ENCODE measurements around the gene GDPD3. TPM values are rescaled to one million over a fixed set of nuclear protein-coding genes. Genes with fewer than 3 reads are reported as not detected.

GDPD3 gene
- total and polyA plus RNA-seq, 9 of the 15 experiments (the other 6 are each of a cell fraction or from before 2014, with no cell fraction given): 0.47 to 3.9 (median 1.1) TPM

DNA sequence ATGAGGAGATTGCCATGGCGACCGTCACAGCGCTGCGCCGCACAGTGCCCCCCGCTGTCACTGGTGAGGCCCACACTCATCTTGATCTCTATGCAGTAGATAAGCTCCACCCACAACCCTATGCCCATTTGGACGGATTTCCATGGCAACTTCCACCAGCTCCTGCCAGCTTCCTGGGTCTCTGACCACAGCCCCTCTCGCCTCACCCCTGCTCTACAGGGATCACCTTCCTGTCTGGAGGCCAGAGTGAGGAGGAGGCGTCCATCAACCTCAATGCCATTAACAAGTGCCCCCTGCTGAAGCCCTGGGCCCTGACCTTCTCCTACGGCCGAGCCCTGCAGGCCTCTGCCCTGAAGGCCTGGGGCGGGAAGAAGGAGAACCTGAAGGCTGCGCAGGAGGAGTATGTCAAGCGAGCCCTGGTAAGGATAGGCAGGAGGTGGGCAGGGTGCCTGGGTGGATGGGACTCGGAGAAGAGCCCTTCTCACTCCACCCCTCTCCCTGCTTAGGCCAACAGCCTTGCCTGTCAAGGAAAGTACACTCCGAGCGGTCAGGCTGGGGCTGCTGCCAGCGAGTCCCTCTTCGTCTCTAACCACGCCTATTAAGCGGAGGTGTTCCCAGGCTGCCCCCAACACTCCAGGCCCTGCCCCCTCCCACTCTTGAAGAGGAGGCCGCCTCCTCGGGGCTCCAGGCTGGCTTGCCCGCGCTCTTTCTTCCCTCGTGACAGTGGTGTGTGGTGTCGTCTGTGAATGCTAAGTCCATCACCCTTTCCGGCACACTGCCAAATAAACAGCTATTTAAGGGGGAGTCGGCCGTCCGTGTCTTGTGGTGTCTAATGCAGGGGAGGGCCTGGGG is 43.5 kb downstream of the GDPD3 start:
- peak overlapping the region; percentile 79 for H3K4me2 ChIP-seq (ENCODE audit: insufficient read depth, low read length)
- peak overlapping the region; percentile 86 to 93; a peak in 3 of 4 replicates for H3K9ac ChIP-seq (ENCODE audit: insufficient read depth in 1 of 2, low read depth in 2 of 2, low read length in 2 of 2)
- ChIA-PET CTCF (ENCODE audit: low intra/inter-chr PET ratio) (no interaction called here), POLR2A (interaction anchor here (1.9 kb wide), 1 partner anchor 22 kb away, joined by 9 read pairs; the partner anchor contains the start of gene TBX6)
- FAIRE-seq (no peak), DNase-seq (ENCODE audit: extremely low read depth in 1 of 4, low spot score in 3 of 4) (peak in 1 of 4 experiments; percentile 42), ATAC-seq (no peak)
- H3K9me3 ChIP-seq (replicated peaks; ENCODE audit: control insufficient read depth, insufficient read depth, low read depth, low read length): no peaks in the 10 kb centered on the region
- H3K27ac ChIP-seq (ENCODE audit: extremely low read depth, low read depth, low read length): peak overlapping the region; percentile 55; the same call in 2 of the 3 replicates
- H3K4me3 ChIP-seq: peak overlapping the region; percentile 32
- no TSS peak for BruUV-seq (replicated peaks)
- H3K36me3 ChIP-seq (ENCODE audit: control insufficient read depth, insufficient read depth, low read length): peaks cover 64% of the 10 kb centered on the region
- intact Hi-C loops (cut with micrococcal nuclease) (loop anchor here (10.0 kb wide), 2 partner anchors 305 to 585 kb away; partner anchors contain the start of genes FBRS, MYL11, PRR14 and TBC1D10B), in situ Hi-C loops (cut with MboI) (no loop called here)
- no peaks in the 10 kb centered on the region for H3K27me3 ChIP-seq (ENCODE audit: control insufficient read depth in 2 of 2, insufficient read depth in 2 of 2, low read length in 2 of 2)
- no peak overlapping the region for H2AFZ ChIP-seq (ENCODE audit: low read depth, low read length)
- WGBS (ENCODE audit: insufficient coverage, low coverage, missing lambda C conversion rate): 63% methylated on average over 27 of the region's 31 CpGs
- peaks cover 61% of the 10 kb centered on the region for H3K79me2 ChIP-seq (ENCODE audit: control insufficient read depth, insufficient read depth, low read length)
- H4K20me1 ChIP-seq (replicated peaks; ENCODE audit: control insufficient read depth, insufficient read depth, low read length): peaks cover 51% of the 10 kb centered on the region
- peaks cover 17% of the 10 kb centered on the region for H3K9me1 ChIP-seq (ENCODE audit: control insufficient read depth, insufficient read depth, low read length)
- H3K4me1 ChIP-seq (replicated peaks in 1 of 2; ENCODE audit: control insufficient read depth in 2 of 2, insufficient read depth in 2 of 2, low read length in 2 of 2): peaks cover 38 to 50% of the 10 kb centered on the region in 2 experiments
- TF ChIP-seq ZNF75A (CRISPR knock-in tag; IDR thresholded peaks at IDR 0.05) (no peak), RNF2 (IDR thresholded peaks at IDR 0.05) (no peak), CCNT2 (IDR thresholded peaks at IDR 0.05; ENCODE audit: borderline replicate concordance, extremely low read depth, insufficient read length, low read depth, low read length) (peak; percentile 33), ADNP (tag; IDR thresholded peaks at IDR 0.05) (no peak), KLF6 (CRISPR knock-in tag; IDR thresholded peaks at IDR 0.05; ENCODE audit: borderline replicate concordance) (no peak), LARP7 (IDR thresholded peaks at IDR 0.05) (no peak), PKNOX1 (IDR thresholded peaks at IDR 0.05) (peak; percentile 6; the same call in 1 of the 2 replicates), ZFX (CRISPR knock-in tag; IDR thresholded peaks at IDR 0.05) (peak; percentile 41; the same call in 1 of the 2 replicates), POLR2H (tag; IDR thresholded peaks at IDR 0.05; ENCODE audit: low read depth) (no peak), RFX1 (IDR thresholded peaks at IDR 0.05) (peak; percentile 75), GTF2B (IDR thresholded peaks at IDR 0.05; ENCODE audit: extremely low read depth, insufficient read length) (no peak), ZNF140 (CRISPR knock-in tag; IDR thresholded peaks at IDR 0.05) (no peak), ZNF263 (CRISPR knock-in tag; IDR thresholded peaks at IDR 0.05; ENCODE audit: borderline replicate concordance) (0 out of 2 replicates have a peak, but pooled peaks have one; percentile 18), ZNF23 (CRISPR knock-in tag; IDR thresholded peaks at IDR 0.05) (no peak), ETV6 (IDR thresholded peaks at IDR 0.05; ENCODE audit: borderline replicate concordance in 1 of 2, low read depth in 2 of 2, low read length in 1 of 2) (no peak), ETV6 (CRISPR knock-in tag; IDR thresholded peaks at IDR 0.05; ENCODE audit: borderline replicate concordance) (no peak)
- TF ChIP-seq, protein P1, sequence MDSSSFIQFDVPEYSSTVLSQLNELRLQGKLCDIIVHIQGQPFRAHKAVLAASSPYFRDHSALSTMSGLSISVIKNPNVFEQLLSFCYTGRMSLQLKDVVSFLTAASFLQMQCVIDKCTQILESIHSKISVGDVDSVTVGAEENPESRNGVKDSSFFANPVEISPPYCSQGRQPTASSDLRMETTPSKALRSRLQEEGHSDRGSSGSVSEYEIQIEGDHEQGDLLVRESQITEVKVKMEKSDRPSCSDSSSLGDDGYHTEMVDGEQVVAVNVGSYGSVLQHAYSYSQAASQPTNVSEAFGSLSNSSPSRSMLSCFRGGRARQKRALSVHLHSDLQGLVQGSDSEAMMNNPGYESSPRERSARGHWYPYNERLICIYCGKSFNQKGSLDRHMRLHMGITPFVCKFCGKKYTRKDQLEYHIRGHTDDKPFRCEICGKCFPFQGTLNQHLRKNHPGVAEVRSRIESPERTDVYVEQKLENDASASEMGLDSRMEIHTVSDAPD (CRISPR knock-in tag; IDR thresholded peaks at IDR 0.05): no peak

Measured in K562 (cell line).